Measurements from ENCODE around the gene SPACA9.

SPACA9 gene

DNA sequence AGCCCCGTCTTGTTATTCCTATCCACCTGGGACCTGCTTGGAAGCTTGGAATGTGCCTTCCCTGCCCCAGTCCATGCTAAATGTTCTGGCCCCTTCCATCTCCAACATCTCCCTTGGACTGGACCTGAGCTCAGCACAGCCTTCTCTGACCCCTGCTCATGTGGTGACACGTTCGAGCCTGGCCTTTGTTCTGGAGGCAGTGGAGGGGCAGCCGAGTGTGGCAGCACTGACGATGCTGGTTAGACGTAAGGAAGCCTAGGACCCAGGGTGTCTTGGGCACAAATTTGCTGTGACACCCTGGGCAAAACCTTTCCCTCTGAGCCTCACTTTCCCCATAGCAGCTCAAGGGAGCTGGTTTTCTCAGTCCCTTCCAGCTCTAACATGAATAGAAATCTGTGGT lies 3.9 kb downstream of the SPACA9 start:
- no peak overlapping the region for H3K4me3 ChIP-seq (ENCODE audit: low read depth, low read length)
- no peak for TF ChIP-seq CTCF (IDR thresholded peaks at IDR 0.05; ENCODE audit: low read depth, low read length)

- no peak for TF ChIP-seq CTCF (IDR thresholded peaks at IDR 0.05; ENCODE audit: low read depth, low read length)
- no peak overlapping the region for H3K4me3 ChIP-seq (ENCODE audit: low read depth, low read length)
Observed at GRCh38 chr9:132883349-132884294, 4.9 kb downstream of the SPACA9 start.

- no peak for TF ChIP-seq CTCF (IDR thresholded peaks at IDR 0.05; ENCODE audit: low read depth, low read length)
Observed at GRCh38 chr9:132885720-132886333, 7.1 kb downstream of the SPACA9 start.

GRCh38 chr9:132886334-132886725 lies 7.6 kb downstream of the SPACA9 start:
- H3K4me3 ChIP-seq (ENCODE audit: low read depth, low read length): no peak overlapping the region
- no peak for TF ChIP-seq CTCF (IDR thresholded peaks at IDR 0.05; ENCODE audit: low read depth, low read length)

More at GRCh38 chr9:132885720-132886333, 7.1 kb downstream of the SPACA9 start:
- H3K4me3 ChIP-seq (ENCODE audit: low read depth, low read length): no peak overlapping the region

DNA sequence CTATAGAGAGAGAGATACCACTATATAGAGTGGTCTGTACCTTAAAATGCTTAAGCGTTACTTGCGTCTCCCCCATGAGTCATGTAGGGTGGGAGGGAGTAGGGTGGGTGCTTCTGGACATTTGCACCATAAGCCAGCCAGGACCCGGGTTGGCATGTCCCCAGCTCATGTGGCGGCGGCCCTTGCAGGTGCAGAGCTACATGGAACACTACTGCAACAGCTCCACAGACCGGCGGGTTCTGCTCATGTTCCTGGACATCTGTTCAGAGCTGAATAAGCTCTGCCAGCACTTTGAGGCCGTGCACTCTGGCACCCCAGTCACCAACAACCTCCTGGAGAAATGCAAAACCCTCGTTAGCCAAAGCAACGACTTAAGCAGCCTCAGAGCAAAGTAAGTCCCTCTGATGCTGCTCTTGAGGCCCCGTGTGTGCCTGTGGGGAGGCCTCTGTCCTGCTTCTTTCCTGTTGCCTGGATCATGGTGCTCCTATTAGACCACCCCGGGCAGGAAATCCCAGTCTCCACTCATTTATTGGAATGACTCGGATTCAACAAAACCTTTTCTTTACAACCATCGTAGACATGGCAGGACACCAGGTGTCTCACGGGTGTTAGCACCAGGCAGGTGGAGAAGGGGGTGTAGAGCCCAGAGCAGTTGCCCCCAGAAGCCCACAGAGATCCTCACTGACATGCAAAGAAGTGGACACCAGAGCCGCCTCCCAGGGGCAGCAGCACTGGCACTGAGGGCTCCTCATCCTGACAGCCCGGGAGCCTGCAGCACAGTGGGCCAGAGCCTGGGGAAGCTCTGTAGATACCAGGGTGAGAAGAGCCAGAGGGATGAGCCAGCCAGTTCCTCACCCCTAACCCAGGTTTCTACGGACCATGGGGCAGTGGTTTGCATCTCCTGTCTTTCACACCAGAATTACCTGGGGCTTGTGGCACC lies 8.8 kb downstream of the SPACA9 start:
- no peak for TF ChIP-seq CTCF (IDR thresholded peaks at IDR 0.05; ENCODE audit: low read depth, low read length)

DNA sequence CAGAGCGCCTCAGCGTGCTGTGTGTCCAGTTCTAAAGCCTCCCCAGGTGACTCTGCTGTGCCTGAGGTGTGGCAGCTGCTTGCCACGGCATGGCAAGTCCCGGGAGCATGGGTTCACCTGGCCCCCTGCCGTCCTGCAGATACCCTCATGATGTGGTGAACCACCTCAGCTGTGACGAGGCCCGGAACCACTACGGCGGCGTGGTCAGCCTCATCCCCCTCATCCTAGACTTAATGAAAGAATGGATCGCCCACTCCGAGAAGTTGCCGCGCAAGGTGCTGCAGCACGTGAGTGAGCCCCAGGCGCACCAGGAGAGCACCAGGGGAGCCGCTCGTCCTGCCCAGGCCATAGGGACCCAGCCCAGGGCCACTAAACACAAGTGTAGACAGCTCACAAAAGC lies 9.5 kb downstream of the SPACA9 start:
- TF ChIP-seq CTCF (IDR thresholded peaks at IDR 0.05; ENCODE audit: low read depth, low read length): no peak
- H3K4me3 ChIP-seq (ENCODE audit: low read depth, low read length): no peak overlapping the region

More for the DNA sequence above, 8.8 kb downstream of the SPACA9 start:
- H3K4me3 ChIP-seq (ENCODE audit: low read depth, low read length): no peak overlapping the region

Measured in WI38 (cell line).